Measurements from ENCODE around the gene SASS6. TPM values are rescaled to one million over a fixed set of nuclear protein-coding genes. Genes with fewer than 3 reads are reported as not detected.

SASS6 gene
- polyA plus RNA-seq, 1 donor from 2014 or later, result 6.4 TPM

GRCh38 chr1:100036718-100037655 is 95.7 kb downstream of the SASS6 start:
- TF ChIP-seq EZH2 (IDR thresholded peaks at IDR 0.05; ENCODE audit: borderline replicate concordance, insufficient read depth, low read length, poor library complexity, severe bottlenecking) (no peak), TAF1 (IDR thresholded peaks at IDR 0.05; ENCODE audit: low read depth) (no peak), SMC3 (conservative IDR thresholded peaks at IDR 0.05; ENCODE audit: poor library complexity) (no peak), RAD21 (conservative IDR thresholded peaks at IDR 0.05) (no peak), MXI1 (conservative IDR thresholded peaks at IDR 0.05; ENCODE audit: poor library complexity, severe bottlenecking) (no peak), REST (IDR thresholded peaks at IDR 0.05; ENCODE audit: borderline replicate concordance) (no peak), EP300 (conservative IDR thresholded peaks at IDR 0.05; ENCODE audit: poor library complexity, severe bottlenecking) (no peak), POLR2AphosphoS5 (IDR thresholded peaks at IDR 0.05) (no peak)
- TF ChIP-seq, protein P1, sequence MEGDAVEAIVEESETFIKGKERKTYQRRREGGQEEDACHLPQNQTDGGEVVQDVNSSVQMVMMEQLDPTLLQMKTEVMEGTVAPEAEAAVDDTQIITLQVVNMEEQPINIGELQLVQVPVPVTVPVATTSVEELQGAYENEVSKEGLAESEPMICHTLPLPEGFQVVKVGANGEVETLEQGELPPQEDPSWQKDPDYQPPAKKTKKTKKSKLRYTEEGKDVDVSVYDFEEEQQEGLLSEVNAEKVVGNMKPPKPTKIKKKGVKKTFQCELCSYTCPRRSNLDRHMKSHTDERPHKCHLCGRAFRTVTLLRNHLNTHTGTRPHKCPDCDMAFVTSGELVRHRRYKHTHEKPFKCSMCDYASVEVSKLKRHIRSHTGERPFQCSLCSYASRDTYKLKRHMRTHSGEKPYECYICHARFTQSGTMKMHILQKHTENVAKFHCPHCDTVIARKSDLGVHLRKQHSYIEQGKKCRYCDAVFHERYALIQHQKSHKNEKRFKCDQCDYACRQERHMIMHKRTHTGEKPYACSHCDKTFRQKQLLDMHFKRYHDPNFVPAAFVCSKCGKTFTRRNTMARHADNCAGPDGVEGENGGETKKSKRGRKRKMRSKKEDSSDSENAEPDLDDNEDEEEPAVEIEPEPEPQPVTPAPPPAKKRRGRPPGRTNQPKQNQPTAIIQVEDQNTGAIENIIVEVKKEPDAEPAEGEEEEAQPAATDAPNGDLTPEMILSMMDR (IDR thresholded peaks at IDR 0.05; ENCODE audit: poor library complexity, severe bottlenecking), result no peak
- peaks cover 47% of the 10 kb centered on the region for H3K79me2 ChIP-seq (replicated peaks; ENCODE audit: insufficient read depth, low read length)
- no peaks in the 10 kb centered on the region for H3K9me3 ChIP-seq (ENCODE audit: low read length)
- peak overlapping the region; percentile 97 for H3K27ac ChIP-seq (ENCODE audit: low read length)
- no peaks in the 10 kb centered on the region for H4K20me1 ChIP-seq (ENCODE audit: insufficient read depth)
- no peaks in the 10 kb centered on the region for H3K36me3 ChIP-seq (ENCODE audit: insufficient read depth, low read length)
- no peaks in the 10 kb centered on the region for H3K9me2 ChIP-seq (ENCODE audit: insufficient read depth, low read length)
- H3K4me3 ChIP-seq (ENCODE audit: low read length), result peak overlapping the region; percentile 90
- H3K27me3 ChIP-seq (ENCODE audit: insufficient read depth, low read depth, low read length), result no peaks in the 10 kb centered on the region
- H3F3A ChIP-seq (ENCODE audit: insufficient read depth, low read length, poor library complexity, severe bottlenecking), result no peaks in the 10 kb centered on the region
- H3K9ac ChIP-seq (ENCODE audit: low read length), result peak overlapping the region; percentile 99
- H2AFZ ChIP-seq (ENCODE audit: low read depth, low read length), result peak overlapping the region; percentile 52
- peak overlapping the region; percentile 68 for H3K4me2 ChIP-seq (ENCODE audit: low read length)

DNA sequence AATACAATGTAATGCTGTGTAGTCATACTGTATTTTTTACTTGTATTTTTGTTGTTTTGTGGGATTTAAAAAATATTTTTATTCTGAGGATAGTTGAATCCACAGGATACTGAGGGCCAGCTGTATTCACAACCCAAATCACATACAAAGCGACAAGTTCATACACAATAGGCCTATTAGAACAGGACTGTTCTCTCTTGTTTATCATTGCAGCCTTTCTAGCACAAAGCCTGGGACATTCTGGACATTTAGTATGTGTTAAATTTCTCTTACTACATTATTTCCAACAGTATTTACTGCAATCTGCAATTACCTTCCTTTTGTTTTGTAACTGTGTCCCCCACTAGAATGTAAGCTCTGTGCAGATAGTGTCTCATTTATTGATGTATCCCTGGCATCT is 97.5 kb downstream of the SASS6 start:
- H3K4me2 ChIP-seq (ENCODE audit: low read length), result no peak overlapping the region

More for the DNA sequence above, 97.5 kb downstream of the SASS6 start:
- Histone ChIP-seq H2AFZ (ENCODE audit: low read depth, low read length) (no peak overlapping the region), H3K9me2 (ENCODE audit: insufficient read depth, low read length) (no peaks in the 10 kb centered on the region), H4K20me1 (ENCODE audit: insufficient read depth) (no peaks in the 10 kb centered on the region), H3K9me3 (ENCODE audit: low read length) (no peaks in the 10 kb centered on the region), H3K27me3 (ENCODE audit: insufficient read depth, low read depth, low read length) (no peaks in the 10 kb centered on the region), H3K9ac (ENCODE audit: low read length) (no peak overlapping the region), H3K79me2 (replicated peaks; ENCODE audit: insufficient read depth, low read length) (peaks cover 29% of the 10 kb centered on the region), H3K36me3 (ENCODE audit: insufficient read depth, low read length) (no peaks in the 10 kb centered on the region), H3K4me3 (ENCODE audit: low read length) (no peak overlapping the region), H3K27ac (ENCODE audit: low read length) (no peak overlapping the region), H3F3A (ENCODE audit: insufficient read depth, low read length, poor library complexity, severe bottlenecking) (no peaks in the 10 kb centered on the region)
- TF ChIP-seq RAD21 (conservative IDR thresholded peaks at IDR 0.05), result no peak
- no peak for TF ChIP-seq MXI1 (conservative IDR thresholded peaks at IDR 0.05; ENCODE audit: poor library complexity, severe bottlenecking)
- TF ChIP-seq REST (IDR thresholded peaks at IDR 0.05; ENCODE audit: borderline replicate concordance), result no peak
- TF ChIP-seq, protein P1 (IDR thresholded peaks at IDR 0.05; ENCODE audit: poor library complexity, severe bottlenecking), result no peak
- no peak for TF ChIP-seq TAF1 (IDR thresholded peaks at IDR 0.05; ENCODE audit: low read depth)
- TF ChIP-seq SMC3 (conservative IDR thresholded peaks at IDR 0.05; ENCODE audit: poor library complexity), result no peak
- TF ChIP-seq POLR2AphosphoS5 (IDR thresholded peaks at IDR 0.05), result no peak
- no peak for TF ChIP-seq EZH2 (IDR thresholded peaks at IDR 0.05; ENCODE audit: borderline replicate concordance, insufficient read depth, low read length, poor library complexity, severe bottlenecking)
- no peak for TF ChIP-seq EP300 (conservative IDR thresholded peaks at IDR 0.05; ENCODE audit: poor library complexity, severe bottlenecking)

Data from neural cell (in vitro differentiated cells).